ENCODE data around the gene CCDC138. TPM values are rescaled to one million over a fixed set of nuclear protein-coding genes. Genes with fewer than 3 reads are reported as not detected.

Gene CCDC138
- polyA plus RNA-seq, 1 experiment, result 2.8 TPM

DNA sequence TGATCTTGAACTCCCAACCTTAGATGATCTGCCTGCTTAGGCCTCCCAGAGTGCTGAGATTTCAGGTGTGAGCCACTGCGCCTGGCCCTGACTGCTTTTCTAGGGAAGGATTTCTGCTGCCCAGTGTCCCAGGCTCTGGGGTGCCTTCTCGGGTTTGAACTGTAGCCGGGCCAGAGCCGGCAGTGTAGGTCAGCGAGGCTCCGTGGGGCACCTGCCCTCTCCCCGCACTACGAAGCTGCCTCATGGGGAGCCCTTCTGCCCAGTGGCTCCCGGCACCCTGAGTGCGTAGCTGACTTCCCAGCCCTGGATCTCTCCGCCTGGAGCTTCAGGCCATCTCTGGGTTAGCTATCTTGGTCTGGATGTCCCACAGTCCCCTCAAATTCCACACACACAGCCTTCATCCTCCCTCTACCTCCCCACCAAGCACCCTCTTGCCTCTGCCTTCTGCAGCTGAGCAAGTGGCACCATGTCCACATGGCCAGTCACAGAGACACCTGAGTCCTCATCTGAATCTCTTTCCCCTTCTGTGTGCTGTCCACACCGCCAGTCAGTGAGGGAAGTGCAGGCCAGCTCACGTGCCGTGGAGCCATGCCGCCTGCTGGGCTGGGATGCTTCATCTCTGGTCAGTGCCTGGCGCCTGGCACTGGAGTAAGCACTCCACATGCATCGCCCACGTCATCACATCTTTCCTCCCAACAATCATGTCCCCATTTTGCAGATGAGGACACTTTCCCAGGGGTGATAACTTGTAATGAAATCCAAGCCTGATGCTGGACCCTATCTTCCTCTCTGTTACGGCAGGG is 133.2 kb downstream of the CCDC138 start:
- Histone ChIP-seq H3K27ac (ENCODE audit: low read depth, low read length) (no peak overlapping the region), H3K4me3 (ENCODE audit: low read depth, low read length) (no peak overlapping the region), H3K27me3 (ENCODE audit: control insufficient read depth, insufficient read depth, low read length) (peaks cover 53% of the 10 kb centered on the region), H3K9me3 (ENCODE audit: control insufficient read depth, insufficient read depth, low read length) (no peaks in the 10 kb centered on the region)
- no peak for DNase-seq (ENCODE audit: low read depth, low spot score)
- TF ChIP-seq CTCF (IDR thresholded peaks at IDR 0.05; ENCODE audit: low read depth, low read length), result no peak
- ChIA-PET POLR2A (no interaction called here), CTCF (interaction anchor here (1.2 kb wide), 1 partner anchor 10 kb away, joined by 3 read pairs; no protein-coding TSS in a partner anchor)

DNA sequence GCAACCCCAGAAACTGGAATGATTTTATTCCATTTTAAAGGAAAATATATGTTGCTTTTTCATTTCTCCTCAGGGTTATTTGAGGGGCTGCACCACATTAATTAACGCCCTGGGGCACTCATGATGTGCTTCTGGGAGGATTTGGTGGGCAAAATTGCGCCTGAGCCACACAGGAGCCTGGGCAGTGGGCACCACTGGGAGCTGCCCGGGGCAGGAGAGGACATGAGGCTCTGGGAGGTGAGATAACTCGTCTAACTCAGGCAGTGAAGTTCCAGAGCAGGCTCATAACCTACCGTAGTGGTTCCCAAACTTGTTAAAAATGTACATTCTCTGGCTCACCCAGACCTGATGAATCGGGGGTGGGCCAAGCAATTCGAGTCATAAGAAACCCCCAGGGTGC is 134.1 kb downstream of the CCDC138 start:
- Histone ChIP-seq H3K27me3 (ENCODE audit: control insufficient read depth, insufficient read depth, low read length) (peaks cover 60% of the 10 kb centered on the region), H3K9me3 (ENCODE audit: control insufficient read depth, insufficient read depth, low read length) (no peaks in the 10 kb centered on the region), H3K4me3 (ENCODE audit: low read depth, low read length) (no peak overlapping the region), H3K27ac (ENCODE audit: low read depth, low read length) (no peak overlapping the region)
- CTCF ChIA-PET, result interaction anchor here (0.7 kb wide), 1 partner anchor 8 kb away, joined by 3 read pairs; no protein-coding TSS in a partner anchor
- DNase-seq (ENCODE audit: low read depth, low spot score), result no peak
- TF ChIP-seq CTCF (IDR thresholded peaks at IDR 0.05; ENCODE audit: low read depth, low read length), result no peak
- POLR2A ChIA-PET, result no interaction called here

- no peaks in the 10 kb centered on the region for H3K9me3 ChIP-seq (ENCODE audit: control insufficient read depth, insufficient read depth, low read length)
- CTCF ChIA-PET, result no interaction called here
Observed at GRCh38 chr2:108921096-108922030, 134.8 kb downstream of the CCDC138 start.

DNA sequence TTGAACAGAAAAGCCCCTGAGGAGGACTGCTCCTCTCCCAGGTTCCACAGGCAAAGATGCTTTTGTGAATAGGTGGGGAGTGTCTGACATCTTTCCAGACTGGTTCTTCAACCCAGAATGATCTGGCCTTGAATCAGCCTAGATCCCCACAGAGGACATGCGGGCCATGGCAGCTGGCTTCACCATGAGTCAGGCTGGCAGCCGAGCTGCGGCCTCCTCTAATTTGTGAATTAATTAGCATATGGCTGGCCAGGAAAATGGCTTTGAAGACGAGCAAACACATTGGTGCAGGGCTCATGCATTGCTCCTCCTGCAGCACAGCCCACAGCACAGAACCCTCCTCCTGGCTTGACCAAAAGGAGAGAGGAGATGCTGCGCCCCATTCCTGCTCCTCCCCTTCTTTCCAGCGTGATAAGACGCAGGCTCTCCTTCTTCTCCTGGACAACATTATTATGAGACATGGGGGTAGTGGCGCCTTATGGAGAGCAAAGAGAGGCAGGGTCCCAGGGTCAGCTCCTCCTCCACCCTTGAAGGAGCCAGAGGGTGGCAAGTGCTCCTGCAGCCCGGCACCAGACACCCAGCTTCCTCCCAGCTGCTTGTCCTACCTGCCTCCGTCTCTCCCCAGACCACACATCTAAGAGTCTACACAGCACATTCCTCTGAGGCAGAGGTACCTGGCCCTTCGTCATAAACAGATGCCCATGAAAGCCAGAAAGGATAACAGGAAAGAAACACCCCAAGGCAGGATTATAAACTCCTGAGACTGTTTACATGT is 135.8 kb downstream of the CCDC138 start:
- H3K27ac ChIP-seq (ENCODE audit: low read depth, low read length), result no peak overlapping the region
- peaks cover 62% of the 10 kb centered on the region for H3K27me3 ChIP-seq (ENCODE audit: control insufficient read depth, insufficient read depth, low read length)
- H3K9me3 ChIP-seq (ENCODE audit: control insufficient read depth, insufficient read depth, low read length), result no peaks in the 10 kb centered on the region
- no peak overlapping the region for H3K4me3 ChIP-seq (ENCODE audit: low read depth, low read length)
- TF ChIP-seq CTCF (IDR thresholded peaks at IDR 0.05; ENCODE audit: low read depth, low read length), result no peak
- ChIA-PET POLR2A (no interaction called here), CTCF (no interaction called here)
- no peak for DNase-seq (ENCODE audit: low read depth, low spot score)

More at GRCh38 chr2:108921096-108922030, 134.8 kb downstream of the CCDC138 start:
- no peak for DNase-seq (ENCODE audit: low read depth, low spot score)
- no peak overlapping the region for H3K27ac ChIP-seq (ENCODE audit: low read depth, low read length)
- POLR2A ChIA-PET, result no interaction called here
- no peak overlapping the region for H3K4me3 ChIP-seq (ENCODE audit: low read depth, low read length)
- H3K27me3 ChIP-seq (ENCODE audit: control insufficient read depth, insufficient read depth, low read length), result peaks cover 61% of the 10 kb centered on the region
- no peak for TF ChIP-seq CTCF (IDR thresholded peaks at IDR 0.05; ENCODE audit: low read depth, low read length)
